Measurements from ENCODE around the gene TGM2.

- TF ChIP-seq CTCF (IDR thresholded peaks at IDR 0.05; ENCODE audit: low read length) (no peak), EZH2phosphoT487 (IDR thresholded peaks at IDR 0.05; ENCODE audit: low read length) (no peak)
These were observed 75.0 kb downstream of the TGM2 start for GRCh38 chr20:38090061-38090460.
